HG03442 (cell line): ENCODE results near the gene PIK3R1.

Experiments
- ATAC-seq: cut with Tn5 transposase; IDR thresholded peaks from one replicate; pipeline ENCODE4 v1.9.1; 2021; ENCODE audit warnings: mild to moderate bottlenecking, moderate library complexity; ENCODE audit not compliant: unreplicated experiment

PIK3R1 gene

GRCh38 chr5:68345171-68345570, 129.6 kb downstream of the PIK3R1 start:
- no peak for ATAC-seq

DNA sequence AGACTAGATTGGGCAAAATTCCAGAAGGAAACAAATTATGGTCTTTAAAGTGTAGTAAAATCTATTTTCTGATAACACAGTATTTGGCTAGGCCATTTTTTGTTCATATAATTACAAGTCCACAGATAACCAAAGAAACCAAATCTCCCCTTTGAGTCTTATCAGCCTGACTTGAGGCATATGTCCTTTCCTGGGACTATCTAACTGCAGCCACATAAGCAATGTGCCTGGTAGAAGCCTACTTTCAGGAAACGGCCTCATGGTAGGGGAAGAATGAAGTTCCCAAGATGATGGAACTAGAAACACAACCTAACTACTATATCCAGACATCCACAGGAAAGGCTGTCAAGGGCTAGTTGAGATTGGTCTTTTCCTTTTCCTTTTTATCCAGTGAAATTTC, 130.0 kb downstream of the PIK3R1 start:
- ATAC-seq = no peak

DNA sequence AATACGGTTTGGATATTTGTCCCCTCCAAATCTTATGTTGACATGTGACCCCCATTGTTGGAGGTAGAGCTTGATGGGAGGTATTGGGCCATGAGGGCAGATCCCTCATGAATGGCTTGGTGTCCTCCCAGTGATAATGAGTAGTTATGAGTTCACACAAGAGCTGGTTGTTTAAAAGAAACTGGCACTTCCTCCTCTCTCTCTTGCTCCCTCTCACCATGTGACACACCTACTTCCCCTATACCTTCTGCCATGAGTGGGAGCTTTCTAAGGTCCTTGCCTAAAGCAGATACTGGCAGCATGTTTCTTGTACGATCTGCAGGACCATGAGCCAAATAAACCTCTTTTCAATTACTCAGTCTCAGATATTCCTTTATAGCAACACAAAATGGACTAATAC, 132.0 kb downstream of the PIK3R1 start:
- ATAC-seq = no peak

GRCh38 chr5:68348447-68349222, 133.1 kb downstream of the PIK3R1 start:
- ATAC-seq = no peak

DNA sequence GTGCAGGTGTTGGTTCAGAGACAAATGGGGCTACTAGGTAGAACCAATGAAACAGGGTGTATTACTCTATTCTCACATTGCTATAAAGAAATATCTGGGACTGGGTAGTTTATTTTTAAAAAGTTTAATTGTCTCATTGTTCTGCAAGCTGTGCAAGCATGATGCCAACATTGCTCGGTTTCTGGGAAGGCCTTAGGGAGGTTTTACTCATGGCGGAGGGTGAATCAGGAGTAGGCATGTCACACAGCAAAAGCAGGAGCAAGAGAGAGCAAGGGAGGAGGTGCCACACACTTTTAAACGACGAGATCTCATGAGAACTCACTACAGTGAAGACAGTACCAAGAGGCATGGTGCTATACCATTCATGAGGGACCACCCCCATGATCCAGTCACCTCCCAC, 134.6 kb downstream of the PIK3R1 start:
- no peak for ATAC-seq
